HG03565 (cell line): ENCODE measurements around the gene SPOP.
"Not testable (repeated sequence)": the region's sequence is repeated elsewhere in the genome, so short reads cannot be mapped to it uniquely, and the experiment has no call there.

Experiments used
- ATAC-seq: cut with Tn5 transposase; IDR thresholded peaks from one replicate; pipeline ENCODE4 v1.9.1; 2021; ENCODE audit warnings: mild to moderate bottlenecking, moderate library complexity; ENCODE audit not compliant: unreplicated experiment

The SPOP gene

DNA sequence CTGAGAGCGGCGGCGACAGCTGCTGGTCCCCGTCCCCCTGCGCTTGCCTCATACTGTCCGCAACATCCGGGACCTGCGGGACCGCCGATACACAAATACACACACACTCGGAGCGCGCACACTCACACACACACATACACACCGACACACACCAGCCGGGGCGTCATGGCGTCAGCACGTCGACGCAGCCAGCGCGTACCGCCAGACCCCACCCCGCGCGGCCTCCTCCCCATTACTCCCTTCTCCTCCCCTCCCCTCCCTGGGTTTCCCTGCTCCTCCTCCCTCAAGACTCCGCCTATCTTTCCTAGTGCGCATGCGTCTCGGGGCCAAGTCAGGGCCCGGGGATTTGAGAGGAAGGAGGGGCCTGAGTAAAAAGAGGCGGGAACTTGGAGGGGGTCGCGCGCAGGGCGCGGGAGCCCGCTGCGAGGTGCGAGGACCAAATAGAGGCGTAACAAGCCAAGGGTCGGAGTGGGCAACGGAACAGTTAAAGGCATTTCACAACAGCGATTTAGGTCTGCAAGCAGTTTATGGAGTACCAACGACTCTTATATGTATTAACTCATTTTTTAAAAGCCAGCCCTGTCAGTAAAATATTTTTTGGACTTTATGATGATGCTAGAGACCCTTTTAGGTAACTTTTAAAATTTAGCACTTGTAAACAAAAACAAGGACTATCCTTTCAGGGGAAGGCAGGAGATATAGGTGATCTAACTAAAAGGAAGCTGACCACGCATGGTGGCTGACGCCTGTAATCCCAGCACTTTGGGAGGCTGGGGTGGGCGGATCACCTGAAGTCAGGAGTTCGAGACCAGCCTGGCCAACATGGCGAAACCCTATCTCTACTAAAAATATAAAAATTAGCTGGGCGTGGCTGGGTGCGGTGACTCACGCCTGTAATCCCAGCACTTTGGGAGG lies at the start of gene SPOP:
Gene SPOP, minus strand, starts transcription at position 165 of the 915 bp plus-strand sequence. CDS start 55,287 bp downstream, outside the sequence.
- ATAC-seq, result peak; percentile 54

DNA sequence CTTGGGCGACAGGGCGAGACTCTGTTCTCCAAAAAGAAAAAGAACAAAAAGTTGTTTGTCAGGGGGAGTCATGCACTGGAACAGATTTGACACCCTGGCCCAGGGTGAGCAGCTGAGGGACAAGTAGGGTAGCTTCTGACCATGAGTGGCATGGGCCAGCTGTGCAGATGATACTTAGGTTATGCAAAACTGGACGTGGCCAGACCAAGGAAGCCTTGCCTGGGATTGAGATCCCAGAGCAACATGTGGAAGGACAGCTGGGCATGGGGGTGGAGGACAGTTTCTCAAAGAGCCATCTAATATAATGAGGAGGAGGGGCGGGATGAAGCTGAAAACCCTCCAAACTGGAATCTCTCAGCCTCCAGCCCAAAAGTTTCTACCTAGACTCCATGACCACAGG lies 49.5 kb upstream of the SPOP start:
- ATAC-seq, result no peak

DNA sequence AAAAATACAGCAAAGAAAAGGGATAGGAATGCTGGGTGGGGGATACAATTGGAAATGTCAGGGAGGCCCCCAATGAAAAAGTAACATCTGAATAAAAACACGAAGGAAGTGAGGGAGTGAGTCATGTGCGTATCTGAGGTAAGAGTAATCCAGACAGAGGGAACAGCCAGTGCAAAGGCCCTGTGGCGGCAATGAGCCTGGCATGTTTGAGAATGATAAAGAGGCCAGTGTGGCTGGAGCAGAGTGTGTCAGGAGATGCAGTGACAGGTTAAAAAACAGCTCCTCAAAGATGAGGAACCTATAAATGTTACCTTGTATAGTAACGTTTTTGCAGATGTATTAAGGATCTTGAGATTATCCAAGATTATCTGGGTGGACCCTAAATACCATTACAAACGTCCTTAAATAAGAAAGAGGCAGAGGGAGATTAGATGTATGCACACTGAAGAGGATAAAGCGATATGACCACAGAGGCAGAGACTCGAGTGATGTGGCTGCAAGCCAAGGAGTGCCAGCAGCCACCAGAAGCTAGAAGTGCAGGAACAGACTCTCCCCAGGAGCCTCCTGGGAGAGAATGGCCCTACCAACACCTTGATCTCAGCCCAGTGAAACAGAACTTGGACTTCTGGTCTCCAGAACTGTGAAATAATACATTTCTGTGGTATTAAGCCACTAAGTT lies 47.7 kb upstream of the SPOP start:
- no peak for ATAC-seq

DNA sequence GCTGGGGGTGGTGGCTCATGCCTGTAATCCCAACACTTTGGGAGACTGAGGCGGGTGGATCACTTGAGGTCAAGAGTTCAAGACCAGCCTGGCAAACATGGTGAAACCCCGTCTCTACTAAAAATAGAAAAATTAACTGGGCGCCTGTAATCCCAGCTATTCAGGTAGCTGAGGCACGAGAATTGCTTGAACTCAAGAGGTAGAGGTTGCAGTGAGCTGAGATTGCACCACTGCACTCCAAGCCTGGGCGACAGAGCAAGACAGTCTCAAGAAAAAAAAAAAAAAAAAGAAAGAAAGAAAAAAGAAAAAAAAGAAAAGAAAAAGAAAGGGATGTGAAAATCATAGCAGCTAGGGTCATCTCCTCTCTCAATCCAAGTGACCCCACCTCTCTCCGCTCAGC lies 46.7 kb upstream of the SPOP start:
- ATAC-seq, result not testable (repeated sequence)

DNA sequence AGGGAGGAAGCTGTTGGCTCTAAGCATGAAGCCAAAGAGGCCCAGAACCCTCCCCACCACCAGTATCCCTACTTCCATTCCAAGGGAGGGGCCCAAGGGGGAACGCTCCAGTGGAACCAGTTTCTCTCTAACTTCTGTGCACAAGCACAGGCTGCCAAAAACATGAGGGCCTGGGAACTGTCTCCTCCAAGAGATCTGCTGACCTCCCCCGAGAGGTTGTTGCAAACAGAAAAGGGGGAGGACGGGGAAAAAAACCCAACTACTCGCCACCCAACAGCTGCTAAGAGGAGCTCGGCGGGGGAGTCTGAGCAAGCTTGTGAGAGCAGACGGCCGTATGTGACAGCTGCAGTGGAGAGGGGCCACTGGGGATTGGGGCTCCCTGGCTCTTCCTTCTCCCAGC lies 45.5 kb upstream of the SPOP start:
- no peak for ATAC-seq

DNA sequence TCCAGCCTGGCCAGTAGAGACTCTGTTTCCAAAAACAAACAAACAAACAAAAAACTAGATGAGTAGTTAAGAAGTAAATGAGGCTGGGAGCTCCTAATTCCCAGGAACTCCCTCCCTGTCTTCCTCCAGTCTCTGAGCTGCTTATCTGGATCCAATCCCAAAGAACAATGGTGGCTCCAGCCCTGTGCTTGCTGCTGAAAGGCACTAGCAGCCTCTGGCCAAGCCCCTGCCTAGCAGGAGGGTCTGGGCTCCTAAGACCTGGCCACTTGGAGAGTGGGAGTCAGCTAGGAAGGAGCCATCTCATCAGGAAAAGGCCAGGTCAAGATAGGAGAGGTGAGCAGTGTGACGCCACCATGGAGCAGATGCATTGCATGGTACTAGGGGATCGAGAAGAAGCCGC lies 44.2 kb upstream of the SPOP start:
- no peak for ATAC-seq

DNA sequence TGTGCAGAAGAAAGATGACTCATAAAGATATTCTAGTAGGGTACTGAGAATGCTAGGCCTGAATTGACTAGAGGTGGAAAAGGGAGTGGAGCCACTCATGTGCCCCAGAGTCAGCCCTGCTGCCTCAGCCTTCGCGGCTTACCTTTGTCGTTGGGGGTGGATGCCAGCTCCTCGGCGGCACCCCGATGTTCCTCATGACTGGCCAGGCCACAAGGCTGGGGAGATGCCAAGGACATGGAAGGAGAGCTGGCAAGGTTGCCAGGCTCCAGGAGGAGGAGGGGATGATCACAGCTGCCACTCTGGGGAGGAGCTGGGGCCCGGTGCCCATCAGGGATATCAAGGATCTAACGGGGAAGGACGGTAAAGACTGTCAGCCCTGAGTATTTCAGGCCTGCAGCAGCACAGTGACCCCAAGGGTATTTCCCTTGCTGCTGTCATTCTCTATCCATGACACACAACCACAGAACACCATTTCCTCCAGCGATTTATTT lies 39.5 kb upstream of the SPOP start:
- ATAC-seq, result no peak

DNA sequence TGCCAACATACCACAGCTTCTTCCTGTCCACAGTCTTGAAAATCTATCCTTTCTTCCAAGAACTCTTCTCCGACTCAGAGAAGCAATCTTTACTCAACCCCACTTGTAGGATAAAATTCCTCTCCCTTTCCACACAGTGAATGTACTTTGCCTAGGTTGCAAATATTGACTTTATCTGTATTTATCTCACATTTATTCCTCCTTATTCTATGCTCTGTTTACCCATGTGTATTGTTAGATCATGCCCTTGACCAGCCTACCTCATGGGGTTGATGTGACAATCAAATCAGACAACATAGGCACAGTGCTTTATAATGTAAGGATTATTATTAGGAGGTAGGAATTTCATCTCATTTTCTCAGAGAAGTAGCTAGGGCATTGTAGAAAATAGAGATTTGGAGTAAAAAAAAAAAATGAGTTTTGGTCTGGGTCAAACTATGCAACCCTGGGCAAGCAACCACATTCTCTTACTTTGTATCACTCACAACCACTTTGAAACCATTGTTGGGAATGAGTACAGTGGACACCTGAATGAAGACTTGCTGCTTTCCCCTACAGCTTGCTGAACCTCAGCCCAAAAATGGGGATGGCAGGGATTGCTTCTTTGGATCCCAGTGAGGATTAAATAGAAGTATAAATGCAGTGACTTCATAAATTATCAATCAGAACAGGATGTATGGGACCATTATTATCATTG lies 38.9 kb upstream of the SPOP start:
- no peak for ATAC-seq

DNA sequence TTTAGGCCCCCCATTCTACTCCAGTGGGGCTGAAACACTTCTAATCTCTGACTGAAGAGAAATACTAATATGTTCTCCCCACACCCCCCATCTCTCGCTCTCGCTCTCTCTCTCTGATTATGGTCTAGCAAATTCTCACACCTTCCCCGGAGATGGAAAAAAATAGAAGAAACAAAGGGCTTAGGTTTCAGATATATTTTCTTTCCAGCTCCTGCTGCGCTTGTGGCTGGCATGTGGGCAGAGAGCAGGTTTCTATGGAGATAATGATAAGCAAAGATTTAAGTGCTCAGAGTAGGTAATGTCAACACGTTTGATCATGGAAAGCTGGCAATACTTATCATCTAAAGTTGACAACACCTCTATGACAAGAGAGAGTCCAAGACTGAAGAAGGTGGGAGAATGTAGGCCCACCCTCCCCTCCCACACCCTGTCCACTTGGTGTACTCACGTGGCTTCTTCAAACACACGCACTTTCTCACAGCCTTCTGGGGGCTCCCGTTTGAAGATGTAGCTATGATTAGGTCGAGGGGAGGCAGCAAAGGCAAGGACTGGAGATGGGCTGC lies 37.9 kb upstream of the SPOP start:
- no peak for ATAC-seq

DNA sequence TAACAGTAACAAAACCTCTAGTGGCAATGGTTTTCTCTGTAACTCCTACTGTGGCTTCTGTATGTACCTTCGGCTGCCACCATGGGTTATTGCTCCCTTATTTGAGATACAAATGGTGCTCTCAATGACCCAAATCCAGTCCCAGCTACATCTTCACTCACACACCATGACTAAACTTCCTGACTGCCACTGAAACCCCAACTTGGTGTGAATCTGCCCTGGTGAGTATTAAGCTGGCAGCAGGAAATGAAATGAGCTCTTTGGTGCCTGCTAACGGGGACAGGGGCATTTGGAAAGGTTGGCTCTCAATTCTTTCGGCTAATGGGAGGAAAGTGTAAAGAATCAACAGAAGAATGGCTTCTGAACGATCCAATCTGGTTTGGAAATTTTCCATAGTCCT lies 37.3 kb upstream of the SPOP start:
- ATAC-seq, result no peak

DNA sequence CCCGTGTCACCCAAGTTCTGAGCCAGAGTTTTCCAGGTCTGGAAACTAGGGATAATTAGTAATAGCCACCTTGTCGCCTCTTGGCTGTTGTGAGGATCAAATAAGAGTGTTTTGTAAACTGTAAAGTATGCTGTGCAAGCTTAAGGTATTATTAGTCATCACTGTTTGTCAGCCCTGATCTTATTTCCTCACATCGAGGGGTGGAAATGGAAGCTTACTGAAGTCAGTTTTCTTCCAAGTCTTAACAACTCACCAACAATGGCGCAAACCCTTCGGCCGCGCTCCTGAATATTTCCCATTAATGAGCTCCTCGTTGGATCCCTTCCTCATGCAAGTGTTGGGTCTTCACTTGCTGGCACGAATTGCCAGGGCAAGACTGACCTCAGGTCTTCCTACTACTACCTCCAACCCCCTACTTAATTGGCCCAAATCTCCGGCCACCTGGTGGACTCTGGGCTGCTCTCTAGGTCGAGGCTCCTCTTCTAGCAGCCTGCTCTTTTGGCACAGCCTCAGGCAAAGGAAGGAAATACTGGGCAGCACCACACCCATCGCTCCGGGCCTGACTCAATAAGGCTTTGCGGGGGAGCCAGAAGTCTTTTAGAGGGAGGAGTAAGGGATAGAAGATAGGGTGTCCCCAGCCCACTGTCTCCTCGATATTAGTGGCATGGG lies 30.8 kb upstream of the SPOP start:
- no peak for ATAC-seq

DNA sequence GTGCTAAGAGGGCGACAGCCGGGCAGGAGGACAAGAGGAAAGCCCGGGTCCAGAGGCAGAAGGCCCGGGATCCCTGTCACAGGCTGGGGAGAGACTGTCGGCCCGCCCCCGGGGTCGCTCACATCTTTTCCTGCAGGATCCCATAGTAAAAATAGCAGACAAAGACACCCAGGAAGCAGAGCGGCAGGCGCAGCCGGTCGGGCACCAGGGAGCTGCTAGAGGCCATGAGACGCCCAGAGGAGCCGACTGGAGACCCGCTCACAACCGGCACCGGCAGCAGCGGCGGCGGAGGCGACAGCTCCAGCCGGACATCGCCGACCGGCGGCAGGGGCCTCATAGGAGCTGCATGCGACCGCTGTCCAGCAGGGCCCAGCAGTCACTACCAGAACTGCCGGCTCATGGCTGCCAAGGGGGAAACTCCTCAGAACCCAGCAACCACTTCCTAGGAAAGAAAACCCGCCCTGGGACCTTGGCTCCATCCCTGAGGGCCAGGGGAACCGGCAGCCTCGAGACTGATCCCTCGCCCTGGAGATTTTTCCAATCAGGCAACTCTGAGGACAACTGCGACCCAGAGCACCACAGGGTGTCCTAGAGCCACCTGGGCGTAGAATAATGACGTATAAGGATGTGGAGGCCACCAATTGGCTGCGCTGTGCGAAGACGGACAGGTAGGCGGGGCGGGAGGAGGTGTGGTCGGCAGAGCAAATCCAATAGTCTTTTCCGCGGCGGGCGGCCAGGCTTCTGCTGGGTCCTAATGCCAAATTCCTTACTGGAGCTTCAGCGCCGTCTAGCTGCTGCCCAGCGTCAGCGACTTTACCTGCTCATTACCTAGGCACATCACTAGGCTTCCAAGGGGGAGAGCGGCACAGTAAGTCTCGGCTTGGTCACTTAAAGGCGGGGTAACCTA lies 30.0 kb upstream of the SPOP start, which contains the start of gene SLC35B1:
Gene SLC35B1, minus strand, starts transcription at position 357 of the 907 bp plus-strand sequence. Its CDS starts 131 bp downstream, at position 226.
- ATAC-seq, result peak; percentile 89

DNA sequence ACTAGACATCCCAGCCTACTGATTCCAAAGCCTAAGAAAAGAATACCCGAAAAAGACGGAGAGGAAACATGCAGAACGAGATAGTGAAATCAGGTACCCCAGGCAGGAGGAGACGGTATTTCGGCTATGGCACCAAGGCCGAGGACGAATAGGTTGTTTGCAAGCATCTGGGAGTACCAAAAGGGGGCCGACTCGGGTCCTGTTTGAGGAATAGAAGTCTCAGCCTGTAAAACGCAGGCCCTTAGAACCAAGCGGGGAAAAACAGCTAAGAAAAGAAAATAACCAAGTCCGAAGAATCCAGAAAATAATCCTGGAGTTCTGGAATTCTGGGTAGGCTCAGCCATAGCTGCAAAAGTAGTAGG lies 29.3 kb upstream of the SPOP start:
- ATAC-seq, result no peak

DNA sequence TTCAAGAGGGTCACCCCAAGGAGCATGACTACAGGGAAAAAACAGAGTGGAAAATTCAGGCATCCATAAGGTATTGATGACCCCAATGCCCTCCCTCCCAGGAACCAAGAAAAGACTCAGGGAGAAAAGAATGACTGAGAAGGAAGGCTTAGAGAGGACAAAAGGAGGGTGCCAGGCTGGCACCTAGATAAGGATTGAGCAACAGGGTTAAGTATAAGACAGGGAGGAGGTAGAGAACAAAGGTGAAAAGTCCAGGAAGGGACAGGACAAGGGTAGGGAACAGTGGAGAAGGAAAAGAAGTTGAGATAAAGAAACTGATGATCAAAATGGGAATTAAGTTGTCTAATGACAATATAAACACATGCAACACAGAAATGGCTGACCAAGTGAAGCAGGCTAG lies 27.4 kb upstream of the SPOP start:
- ATAC-seq, result no peak

DNA sequence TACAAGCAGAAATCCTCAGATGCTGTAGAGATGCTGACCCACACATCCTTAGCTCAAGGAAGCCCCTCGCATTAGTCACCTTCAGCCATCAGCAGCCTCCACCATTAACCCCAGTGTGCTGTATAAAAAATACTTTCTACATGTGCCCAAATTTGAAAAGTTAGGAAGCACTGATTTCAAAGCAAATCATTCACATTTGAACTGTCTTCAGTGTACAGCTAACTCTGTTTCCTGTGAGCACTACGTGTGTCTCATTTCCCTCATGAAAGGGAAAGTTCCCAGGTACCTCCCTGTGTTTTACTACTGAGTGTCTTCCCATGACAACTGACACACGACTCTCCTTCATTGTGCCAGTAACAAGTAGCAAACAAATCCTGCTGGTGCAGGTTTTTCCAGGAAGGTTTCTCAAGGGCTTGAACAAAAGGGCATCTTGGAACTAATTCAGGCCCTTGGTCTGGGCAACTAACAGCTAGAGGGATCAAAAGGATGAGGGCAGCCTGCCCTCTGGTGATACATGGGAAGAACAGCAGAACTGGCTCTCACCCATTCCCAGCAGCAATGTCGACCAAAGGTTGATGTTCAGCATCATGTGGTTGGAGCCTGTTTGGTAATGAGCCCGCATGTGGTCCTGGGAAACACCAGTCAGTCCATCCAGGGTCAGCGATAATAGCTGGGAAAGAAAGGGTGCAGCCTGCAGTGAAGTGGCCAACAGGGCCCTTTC lies 25.8 kb upstream of the SPOP start:
- no peak for ATAC-seq

DNA sequence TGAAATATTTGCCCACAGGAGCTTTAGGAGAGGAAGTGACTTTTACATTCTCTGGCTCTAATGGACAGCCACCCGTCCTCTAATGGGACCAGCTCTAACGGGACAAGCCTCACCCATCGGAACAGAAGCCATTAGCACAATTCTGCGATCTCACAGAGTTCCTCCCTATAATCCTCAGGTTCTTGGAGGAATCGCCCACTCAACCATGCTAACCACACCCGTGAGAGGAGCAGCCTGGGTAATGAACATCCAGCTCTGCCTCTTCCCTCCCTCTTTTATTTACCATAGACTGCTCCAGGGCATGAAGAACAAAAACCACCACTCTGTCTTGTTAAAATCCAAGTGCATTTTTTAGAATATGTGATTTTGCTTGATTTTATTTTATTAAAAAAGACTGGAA lies 23.1 kb upstream of the SPOP start:
- no peak for ATAC-seq

DNA sequence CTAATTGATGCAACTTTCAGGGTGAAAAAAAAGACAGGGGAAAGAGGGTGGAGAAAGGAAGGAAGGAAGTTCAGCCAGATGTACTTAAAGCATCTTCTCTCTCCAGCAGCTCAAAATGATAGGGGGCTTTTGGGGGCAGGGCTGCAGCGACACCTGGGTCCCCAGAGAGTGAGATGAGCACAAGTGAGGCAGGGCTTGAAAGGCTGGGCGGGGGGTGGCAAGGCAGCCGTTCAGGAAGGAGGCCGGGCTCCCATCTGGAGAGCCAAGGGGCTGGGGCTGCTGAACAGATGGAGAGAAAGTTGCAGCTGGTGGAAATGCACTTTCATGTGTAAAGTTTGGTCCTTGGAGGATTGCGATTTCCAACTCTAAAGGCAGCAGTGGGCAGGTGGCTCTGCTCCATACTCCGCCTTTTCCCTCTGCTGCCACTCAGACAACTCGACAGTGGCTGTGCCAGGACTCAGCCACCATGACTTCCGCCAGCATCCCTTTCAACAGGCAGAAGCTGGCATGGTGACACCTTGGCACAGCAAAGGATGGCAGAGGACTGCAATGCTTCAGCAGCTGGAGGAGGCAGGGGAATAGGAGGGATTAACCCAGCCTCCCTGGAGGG lies 22.2 kb upstream of the SPOP start:
- ATAC-seq, result no peak

DNA sequence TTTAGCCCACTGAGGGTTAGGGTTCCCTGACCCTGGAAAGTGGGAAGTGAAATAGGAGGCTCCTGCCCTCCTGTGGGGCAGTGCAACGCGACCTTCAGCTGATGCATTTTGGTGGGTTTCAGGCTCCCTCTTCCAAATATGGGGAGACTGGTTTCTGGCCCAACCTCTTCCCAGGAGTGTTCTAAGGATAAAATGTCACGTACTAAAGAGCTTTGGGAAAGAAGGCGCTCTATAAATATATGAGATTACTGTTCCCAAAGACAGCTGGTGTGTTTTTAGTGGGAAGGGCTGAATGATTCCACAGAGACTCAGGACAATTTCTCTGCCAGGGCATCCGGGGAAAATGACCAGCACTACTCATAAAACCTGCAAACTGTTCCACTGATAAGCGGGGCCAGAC lies 20.1 kb upstream of the SPOP start:
- no peak for ATAC-seq
